Measurements from ENCODE around the gene MAST3. TPM values are rescaled to one million over a fixed set of nuclear protein-coding genes. Genes with fewer than 3 reads are reported as not detected.

MAST3 gene
- total and polyA plus RNA-seq, 2 donors (not counting 1 experiment from before 2014, with no cell fraction given) = 43.5 to 85.5 TPM

GRCh38 chr19:18176367-18177310 is 79.1 kb downstream of the MAST3 start:
- Histone ChIP-seq H2AFZ (ENCODE audit: insufficient read depth, low read depth, low read length, poor library complexity, severe bottlenecking) (no peak overlapping the region), H3K4me1 (ENCODE audit: control insufficient read depth in 2 of 2, insufficient read depth in 2 of 2, low read length in 2 of 2) (peaks cover 71 to 87% of the 10 kb centered on the region in 2 donors), H3K4me2 (replicated peaks; ENCODE audit: low read depth, low read length, poor library complexity, severe bottlenecking) (peak overlapping the region; percentile 67), H3K27me3 (replicated peaks in 1 of 4; ENCODE audit: control extremely low read depth in 1 of 4, control insufficient read depth in 3 of 4, insufficient read depth in 4 of 4, low read length in 3 of 4) (no peaks in the 10 kb centered on the region), H3K79me2 (ENCODE audit: control insufficient read depth, insufficient read depth, low read length) (peaks cover 44% of the 10 kb centered on the region), H4K20me1 (ENCODE audit: control insufficient read depth, insufficient read depth, low read length, poor library complexity, severe bottlenecking) (peaks cover 42% of the 10 kb centered on the region), H3K27ac (ENCODE audit: low read length in 2 of 2) (peak overlapping the region in 1 of 2 donors; percentile 57), H3K9me3 (ENCODE audit: control extremely low read depth in 1 of 3, control insufficient read depth in 2 of 3, insufficient read depth in 1 of 3, low read length in 2 of 3) (peaks cover 0 to 6% (median 0%) of the 10 kb centered on the region in 3 donors), H3K36me3 (replicated peaks in 1 of 2; ENCODE audit: control extremely low read depth in 1 of 2, control insufficient read depth in 1 of 2, extremely low read depth in 1 of 2, insufficient read depth in 2 of 2, low read length in 1 of 2) (peaks cover 11 to 44% of the 10 kb centered on the region in 2 experiments), H3K9ac (ENCODE audit: low read length) (peak overlapping the region; percentile 43), H3K4me3 (ENCODE audit: control extremely low read depth in 1 of 5, extremely low read depth in 1 of 5, insufficient read depth in 1 of 5, low read depth in 2 of 5, low read length in 4 of 5) (peak overlapping the region in 3 of 5 experiments; percentile 15 to 26 (median 21))
- no peaks in the 10 kb centered on the region for H3K9me3 Mint-ChIP-seq (ENCODE audit: insufficient read depth)
- peaks cover 76% of the 10 kb centered on the region for H3K4me1 Mint-ChIP-seq
- CTCF ChIA-PET = interaction anchor here (1.0 to 2.7 kb wide), 10 partner anchors 8 to 189 kb away, joined by 3 to 19 read pairs (median 4); no protein-coding TSS in a partner anchor
- no peak for TF ChIP-seq EZH2 (IDR thresholded peaks at IDR 0.05; ENCODE audit: borderline replicate concordance, insufficient read depth, low read depth, low read length, poor library complexity, severe bottlenecking)
- TF ChIP-seq, protein P1, sequence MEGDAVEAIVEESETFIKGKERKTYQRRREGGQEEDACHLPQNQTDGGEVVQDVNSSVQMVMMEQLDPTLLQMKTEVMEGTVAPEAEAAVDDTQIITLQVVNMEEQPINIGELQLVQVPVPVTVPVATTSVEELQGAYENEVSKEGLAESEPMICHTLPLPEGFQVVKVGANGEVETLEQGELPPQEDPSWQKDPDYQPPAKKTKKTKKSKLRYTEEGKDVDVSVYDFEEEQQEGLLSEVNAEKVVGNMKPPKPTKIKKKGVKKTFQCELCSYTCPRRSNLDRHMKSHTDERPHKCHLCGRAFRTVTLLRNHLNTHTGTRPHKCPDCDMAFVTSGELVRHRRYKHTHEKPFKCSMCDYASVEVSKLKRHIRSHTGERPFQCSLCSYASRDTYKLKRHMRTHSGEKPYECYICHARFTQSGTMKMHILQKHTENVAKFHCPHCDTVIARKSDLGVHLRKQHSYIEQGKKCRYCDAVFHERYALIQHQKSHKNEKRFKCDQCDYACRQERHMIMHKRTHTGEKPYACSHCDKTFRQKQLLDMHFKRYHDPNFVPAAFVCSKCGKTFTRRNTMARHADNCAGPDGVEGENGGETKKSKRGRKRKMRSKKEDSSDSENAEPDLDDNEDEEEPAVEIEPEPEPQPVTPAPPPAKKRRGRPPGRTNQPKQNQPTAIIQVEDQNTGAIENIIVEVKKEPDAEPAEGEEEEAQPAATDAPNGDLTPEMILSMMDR (IDR thresholded peaks at IDR 0.05) = no peak
- H3K27ac Mint-ChIP-seq = peak overlapping the region; percentile 75
- DNase-seq (no peak), ATAC-seq (ENCODE audit: low read depth) (no peak)
- WGBS (ENCODE audit: insufficient coverage) = 97% methylated on average over 6 of the region's 19 CpGs
- POLR2A ChIA-PET = interaction anchor here (0.7 to 5.6 kb wide), 3 partner anchors 9 to 118 kb away, joined by 5 to 45 read pairs (median 9); partner anchors contain the start of gene MPV17L2
- no peaks in the 10 kb centered on the region for H3K27me3 Mint-ChIP-seq
- intact Hi-C loops (cut with micrococcal nuclease) = no loop called here
- peak overlapping the region; percentile 76 for H3K4me3 Mint-ChIP-seq
